Retinal pigment epithelial cell (primary cell): ENCODE results near the gene FRMD3.

Experiments
- DNase-seq: peaks from one replicate; pipeline ENCODE4 v3.0.0-alpha.2; 2010; ENCODE audit warnings: low read depth
- H3K4me3 ChIP-seq: 2 replicates; pipeline ENCODE4 v1.5.1; 2011; ENCODE audit warnings: mild to moderate bottlenecking, low read length, control low read depth, moderate library complexity
- CTCF ChIP-seq: conservative IDR thresholded peaks from 2 replicates; pipeline ENCODE4 v1.5.1; 2011; ENCODE audit warnings: low read depth, low read length, control low read depth, inconsistent platforms

FRMD3 gene

GRCh38 chr9:83457005-83457404 is 81.2 kb downstream of the FRMD3 start:
- DNase-seq, result no peak
- H3K4me3 ChIP-seq, result no peak overlapping the region
- TF ChIP-seq CTCF, result no peak

GRCh38 chr9:83456226-83456625 is 82.0 kb downstream of the FRMD3 start:
- no peak overlapping the region for H3K4me3 ChIP-seq
- no peak for TF ChIP-seq CTCF
- DNase-seq, result no peak

GRCh38 chr9:83454076-83454475 is 84.1 kb downstream of the FRMD3 start:
- no peak for DNase-seq
- H3K4me3 ChIP-seq, result no peak overlapping the region
- TF ChIP-seq CTCF, result no peak

- H3K4me3 ChIP-seq, result no peak overlapping the region
- no peak for DNase-seq
- no peak for TF ChIP-seq CTCF
Observed at GRCh38 chr9:83451308-83451707, 86.9 kb downstream of the FRMD3 start.

GRCh38 chr9:83449983-83450382 is 88.2 kb downstream of the FRMD3 start:
- TF ChIP-seq CTCF, result no peak
- H3K4me3 ChIP-seq, result no peak overlapping the region

GRCh38 chr9:83449166-83449565 is 89.0 kb downstream of the FRMD3 start:
- no peak overlapping the region for H3K4me3 ChIP-seq
- no peak for TF ChIP-seq CTCF
- no peak for DNase-seq

More at GRCh38 chr9:83449983-83450382, 88.2 kb downstream of the FRMD3 start:
- no peak for DNase-seq

GRCh38 chr9:83448626-83449025 is 89.6 kb downstream of the FRMD3 start:
- DNase-seq, result no peak
- no peak overlapping the region for H3K4me3 ChIP-seq
- TF ChIP-seq CTCF, result no peak
